ENCODE measurements around the gene PHLDA3. TPM values are rescaled to one million over a fixed set of nuclear protein-coding genes. Genes with fewer than 3 reads are reported as not detected.

The PHLDA3 gene
- total and polyA plus RNA-seq, 2 donors (not counting 3 experiments of a cell fraction or from before 2014, with no cell fraction given): 21.4 to 29.5 TPM

DNA sequence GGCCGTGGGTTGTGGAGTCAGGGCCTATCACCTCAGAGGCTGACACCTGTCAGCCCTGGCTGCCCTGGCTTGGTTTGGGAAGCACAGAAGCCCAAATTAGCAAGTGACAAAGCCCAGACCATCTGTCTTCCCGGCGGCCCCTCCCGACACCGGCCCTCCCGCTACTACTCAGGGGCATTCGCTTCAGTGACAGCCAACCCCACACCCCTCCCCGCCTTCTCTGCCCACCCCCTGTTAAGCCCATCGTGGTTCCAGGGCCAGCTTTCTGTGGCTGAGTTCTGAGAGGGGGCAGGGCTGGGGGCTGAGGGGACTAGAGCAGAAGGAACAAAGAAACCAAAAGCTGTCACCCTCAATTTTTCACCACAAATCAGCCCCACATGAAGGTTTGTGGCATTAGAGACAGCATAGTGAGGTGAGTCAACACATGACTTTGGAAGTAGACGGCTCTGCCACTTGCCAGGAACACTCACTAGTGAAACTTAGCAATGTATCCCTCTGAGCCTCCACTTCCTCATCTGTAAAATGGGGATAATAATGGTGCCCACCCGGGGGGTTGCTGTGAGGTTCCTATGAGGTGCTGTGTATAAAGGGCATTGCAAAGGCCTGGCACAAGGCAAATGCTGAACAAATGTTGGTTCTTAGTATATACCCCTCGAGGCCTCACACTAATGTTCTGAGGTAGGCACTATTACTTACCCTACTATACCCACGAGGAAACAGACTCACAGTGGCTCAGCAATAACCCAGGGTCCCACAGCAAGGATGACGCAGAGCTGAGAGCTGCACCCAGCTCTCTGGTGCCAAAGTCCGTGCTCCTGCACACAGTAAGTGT, 42.3 kb downstream of the PHLDA3 start:
- dilution Hi-C loops (cut with MboI; ENCODE audit: extremely low pct_ligation_motif_present, low sequenced_read_pairs): no loop called here
- H3K9me1 ChIP-seq (replicated peaks; ENCODE audit: control insufficient read depth, extremely low read depth, insufficient read depth, low read length): no peaks in the 10 kb centered on the region
- H3K27me3 ChIP-seq (ENCODE audit: control insufficient read depth in 2 of 2, insufficient read depth in 2 of 2, low read length in 2 of 2): peaks cover 4 to 5% of the 10 kb centered on the region in 2 experiments
- intact Hi-C loops (cut with micrococcal nuclease): no loop called here
- H3K27ac ChIP-seq (ENCODE audit: insufficient read depth, low read depth, low read length): no peak overlapping the region
- H2AFZ ChIP-seq (ENCODE audit: low read depth, low read length): no peak overlapping the region
- TF ChIP-seq CTCF (IDR thresholded peaks at IDR 0.05; ENCODE audit: extremely low read depth in 1 of 2, insufficient read depth in 1 of 2, low read depth in 1 of 2, low read length in 2 of 2): no peak
- no peak overlapping the region for H3K9ac ChIP-seq (replicated peaks; ENCODE audit: extremely low read depth, insufficient read depth, low read length)
- H3K4me1 ChIP-seq (ENCODE audit: control insufficient read depth, extremely low read depth, insufficient read depth, low read length): no peaks in the 10 kb centered on the region
- no TSS peak for BruUV-seq (replicated peaks)
- H3K9me3 ChIP-seq (replicated peaks; ENCODE audit: control insufficient read depth, insufficient read depth, low read length): no peaks in the 10 kb centered on the region
- no peak for FAIRE-seq
- CTCF ChIA-PET: interaction anchor here (2.4 kb wide), 1 partner anchor 9 kb away, joined by 16 read pairs; no protein-coding TSS in a partner anchor
- no peaks in the 10 kb centered on the region for H3K79me2 ChIP-seq (ENCODE audit: control insufficient read depth, insufficient read depth, low read length)
- no peaks in the 10 kb centered on the region for H3K36me3 ChIP-seq (ENCODE audit: control insufficient read depth in 2 of 2, extremely low read depth in 1 of 2, insufficient read depth in 2 of 2, low read length in 2 of 2)
- no peak overlapping the region for H3K4me3 ChIP-seq (replicated peaks in 1 of 3; ENCODE audit: insufficient read depth in 1 of 3, low read depth in 1 of 3, low read length in 3 of 3)
- POLR2A ChIA-PET: no interaction called here
- no peaks in the 10 kb centered on the region for H4K20me1 ChIP-seq (replicated peaks; ENCODE audit: control insufficient read depth, extremely low read depth, insufficient read depth, low read length)
- DNase-seq (ENCODE audit: low read depth, low spot score): no peak
- no peak overlapping the region for H3K4me2 ChIP-seq (ENCODE audit: insufficient read depth, low read length)

GRCh38 chr1:201424146-201424545, 44.8 kb downstream of the PHLDA3 start:
- H3K36me3 ChIP-seq (ENCODE audit: control insufficient read depth in 2 of 2, extremely low read depth in 1 of 2, insufficient read depth in 2 of 2, low read length in 2 of 2): no peaks in the 10 kb centered on the region
- BruUV-seq (replicated peaks): no TSS peak
- dilution Hi-C loops (cut with MboI; ENCODE audit: extremely low pct_ligation_motif_present, low sequenced_read_pairs) (no loop called here), intact Hi-C loops (cut with micrococcal nuclease) (no loop called here)
- no peak overlapping the region for H3K27ac ChIP-seq (ENCODE audit: insufficient read depth, low read depth, low read length)
- H3K27me3 ChIP-seq (ENCODE audit: control insufficient read depth in 2 of 2, insufficient read depth in 2 of 2, low read length in 2 of 2): peaks cover 0 to 4% of the 10 kb centered on the region in 2 experiments
- H3K9ac ChIP-seq (replicated peaks; ENCODE audit: extremely low read depth, insufficient read depth, low read length): no peak overlapping the region
- H3K4me2 ChIP-seq (ENCODE audit: insufficient read depth, low read length): no peak overlapping the region
- no peak overlapping the region for H3K4me3 ChIP-seq (replicated peaks in 1 of 3; ENCODE audit: insufficient read depth in 1 of 3, low read depth in 1 of 3, low read length in 3 of 3)
- H4K20me1 ChIP-seq (replicated peaks; ENCODE audit: control insufficient read depth, extremely low read depth, insufficient read depth, low read length): no peaks in the 10 kb centered on the region
- H3K9me1 ChIP-seq (replicated peaks; ENCODE audit: control insufficient read depth, extremely low read depth, insufficient read depth, low read length): no peaks in the 10 kb centered on the region
- H3K79me2 ChIP-seq (ENCODE audit: control insufficient read depth, insufficient read depth, low read length): no peaks in the 10 kb centered on the region
- no peaks in the 10 kb centered on the region for H3K9me3 ChIP-seq (replicated peaks; ENCODE audit: control insufficient read depth, insufficient read depth, low read length)
- TF ChIP-seq MYC (IDR thresholded peaks at IDR 0.05; ENCODE audit: low read depth, low read length) (no peak), FOS (IDR thresholded peaks at IDR 0.05; ENCODE audit: borderline replicate concordance, insufficient read depth, low read length) (no peak), EZH2 (IDR thresholded peaks at IDR 0.05; ENCODE audit: borderline replicate concordance, low read depth, low read length, severe bottlenecking) (no peak), POLR2AphosphoS5 (IDR thresholded peaks at IDR 0.05; ENCODE audit: insufficient read depth, low read depth, low read length) (no peak), CTCF (IDR thresholded peaks at IDR 0.05; ENCODE audit: extremely low read depth in 1 of 2, insufficient read depth in 1 of 2, low read depth in 1 of 2, low read length in 2 of 2) (no peak), JUN (IDR thresholded peaks at IDR 0.05; ENCODE audit: borderline replicate concordance, insufficient read depth, insufficient read length, low read depth) (no peak), GATA2 (IDR thresholded peaks at IDR 0.05; ENCODE audit: insufficient read depth, insufficient read length, low read depth, low read length) (no peak)
- no peaks in the 10 kb centered on the region for H3K4me1 ChIP-seq (ENCODE audit: control insufficient read depth, extremely low read depth, insufficient read depth, low read length)
- CTCF ChIA-PET: interaction anchor here (1.8 kb wide), 1 partner anchor 12 kb away, joined by 11 read pairs; no protein-coding TSS in a partner anchor
- no peak for FAIRE-seq
- POLR2A ChIA-PET: no interaction called here
- DNase-seq (ENCODE audit: low read depth, low spot score): no peak
- no peak overlapping the region for H2AFZ ChIP-seq (ENCODE audit: low read depth, low read length)
